OCI-LY7 (cell line): Measurements from ENCODE around the gene ANGPTL4. TPM values are rescaled to one million over a fixed set of nuclear protein-coding genes. Genes with fewer than 3 reads are reported as not detected.

Experiments
- BruUV-seq: library from RNA; stranded (reverse); fragments of 400-500 nt; replicated peaks from 2 replicates; lab custom pipeline; 2021; lab: Mats Ljungman, UMichigan
- CTCF ChIA-PET: fragments of 300-600 bp; sonication (Branson Sonifier 250); formaldehyde crosslinking; loops from one replicate; lab custom pipeline; 2022; ENCODE audit warnings: antibody characterized with exemption; ENCODE audit not compliant: unreplicated experiment; lab: Charles Lee
- POLR2A ChIA-PET: fragments of 300-600 bp; sonication (Branson Sonifier 250); formaldehyde crosslinking; loops from one replicate; lab custom pipeline; 2022; ENCODE audit warnings: antibody characterized with exemption; lab: Charles Lee
- DNase-seq: peaks from one replicate; pipeline ENCODE4 v3.0.0-alpha.2; 2015; ENCODE audit warnings: low spot score
- H2AFZ ChIP-seq: fragments of 200-600 bp; sonication (generic), shearing (Covaris generic); 2 replicates; pipeline ENCODE4 v1.6.1; 2014; ENCODE audit warnings: mild to moderate bottlenecking, antibody characterized with exemption, low read length, moderate library complexity
- H3K27ac ChIP-seq: fragments of 200-600 bp; sonication (generic); 2 replicates; pipeline ENCODE4 v1.5.1; 2014; ENCODE audit warnings: mixed run types, low read depth, mild to moderate bottlenecking, moderate library complexity, low read length, inconsistent platforms; ENCODE audit not compliant: poor library complexity, severe bottlenecking
- H3K36me3 ChIP-seq: fragments of 200-600 bp; sonication (generic); 2 replicates; pipeline ENCODE4 v1.6.1; 2014; ENCODE audit warnings: mild to moderate bottlenecking, antibody characterized with exemption, low read length, moderate library complexity, mixed read lengths; ENCODE audit not compliant: insufficient read depth
- H3K4me1 ChIP-seq: fragments of 200-600 bp; sonication (generic); 2 replicates; pipeline ENCODE4 v1.5.1; 2014; ENCODE audit warnings: mild to moderate bottlenecking, low read length; ENCODE audit not compliant: insufficient read depth, poor library complexity, severe bottlenecking
- H3K4me2 ChIP-seq: fragments of 200-600 bp; sonication (generic); 2 replicates; pipeline ENCODE4 v1.6.1; 2014; ENCODE audit warnings: mild to moderate bottlenecking, low read length
- H3K4me3 ChIP-seq: fragments of 200-600 bp; sonication (generic); 2 replicates; pipeline ENCODE4 v1.5.1; 2014; ENCODE audit warnings: mild to moderate bottlenecking, low read depth, low read length; ENCODE audit not compliant: poor library complexity, severe bottlenecking
- H3K79me2 ChIP-seq: fragments of 200-600 bp; sonication (generic); 2 replicates; pipeline ENCODE4 v1.6.1; 2016; ENCODE audit warnings: low read depth, mild to moderate bottlenecking, low read length, moderate library complexity, mixed read lengths; ENCODE audit not compliant: insufficient read depth
- H3K9me2 ChIP-seq: fragments of 200-600 bp; sonication (generic); 2 replicates; pipeline ENCODE4 v1.6.1; 2016; ENCODE audit warnings: mild to moderate bottlenecking, low read length, mixed read lengths; ENCODE audit not compliant: insufficient read depth
- H3K9me3 ChIP-seq: fragments of 200-600 bp; sonication (generic); 2 replicates; pipeline ENCODE4 v1.6.1; 2014; ENCODE audit warnings: mild to moderate bottlenecking, mixed run types, low read length, mixed read lengths
- H4K20me1 ChIP-seq: fragments of 200-600 bp; sonication (generic); 2 replicates; pipeline ENCODE4 v1.6.1; 2014; ENCODE audit warnings: mild to moderate bottlenecking, antibody characterized with exemption, low read length, moderate library complexity, mixed read lengths; ENCODE audit not compliant: insufficient read depth
- EZH2phosphoT487 ChIP-seq: fragments of 200-600 bp; sonication (generic); IDR thresholded peaks from 2 replicates; pipeline ENCODE4 v1.6.1; 2018; ENCODE audit warnings: low read depth, borderline replicate concordance, mild to moderate bottlenecking, mixed run types, antibody characterized with exemption, low read length, moderate library complexity, mixed read lengths
- intact Hi-C: fragments of 100-400 bp; cut with micrococcal nuclease; formaldehyde crosslinking; loops from one replicate; pipeline ENCODE4 v1.10.0; 2022; ENCODE audit not compliant: unreplicated experiment
- total RNA-seq, 2 experiments: library from RNA; depleted of rRNA in 1 of 2; stranded (reverse); fragments of >200 nt in 1 of 2; shearing (Covaris generic) in 1 of 2; gene quantifications; 2 replicates each; pipeline ENCODE4 v1.2.3, GENCODE V29; 2014 to 2022
- TF ChIP-seq, protein P1 (sequence below): fragments of 200-600 bp; sonication (generic); conservative IDR thresholded peaks from 2 replicates; pipeline ENCODE4 v1.5.1; 2014; ENCODE audit warnings: mild to moderate bottlenecking, antibody characterized with exemption, low read length, moderate library complexity, mixed read lengths

Gene ANGPTL4
- total RNA-seq, 2 experiments from 2014 or later: not detected

DNA sequence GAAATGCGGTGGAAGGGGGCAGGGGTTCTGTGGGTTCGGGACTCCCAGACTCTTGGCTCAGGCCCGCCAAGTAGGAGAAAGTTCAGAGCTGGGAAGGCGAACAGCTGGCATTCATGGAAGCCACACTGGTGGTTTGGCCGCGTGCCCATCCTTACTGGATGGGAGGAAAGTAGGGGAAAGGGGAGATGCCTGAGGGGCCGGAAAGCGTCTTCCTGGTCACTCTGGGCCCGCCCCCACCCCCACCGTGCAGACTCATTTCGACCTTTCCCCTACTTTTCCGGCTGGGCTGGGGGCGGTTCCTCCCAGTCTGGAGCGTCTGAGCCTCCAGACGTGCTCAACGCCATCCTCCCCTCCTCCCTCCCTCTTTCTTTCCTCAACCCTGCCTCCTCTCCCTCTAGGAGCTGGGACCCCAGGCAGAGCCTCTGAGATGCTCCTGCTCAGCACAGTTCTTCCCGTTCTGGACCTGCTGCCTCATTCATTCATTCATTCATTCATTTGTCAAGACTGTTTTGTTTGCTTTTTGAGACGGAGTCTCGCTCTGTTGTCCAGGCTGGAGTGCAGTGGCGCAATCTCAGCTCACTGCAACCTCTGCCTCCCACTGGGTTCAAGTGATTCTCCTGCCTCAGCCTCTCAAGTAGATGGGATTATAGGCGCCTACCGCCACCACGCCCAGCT lies 3.5 kb downstream of the ANGPTL4 start:
- H3K36me3 ChIP-seq: no peaks in the 10 kb centered on the region
- intact Hi-C loops: no loop called here
- H3K4me1 ChIP-seq: no peaks in the 10 kb centered on the region
- BruUV-seq: no TSS peak
- H3K4me3 ChIP-seq: no peak overlapping the region
- no peak overlapping the region for H2AFZ ChIP-seq
- H4K20me1 ChIP-seq: no peaks in the 10 kb centered on the region
- no peak overlapping the region for H3K4me2 ChIP-seq
- POLR2A ChIA-PET: interaction anchor here (0.6 kb wide), 1 partner anchor 922 kb away, joined by 3 read pairs; no protein-coding TSS in a partner anchor
- no peak for DNase-seq
- TF ChIP-seq, protein P1, sequence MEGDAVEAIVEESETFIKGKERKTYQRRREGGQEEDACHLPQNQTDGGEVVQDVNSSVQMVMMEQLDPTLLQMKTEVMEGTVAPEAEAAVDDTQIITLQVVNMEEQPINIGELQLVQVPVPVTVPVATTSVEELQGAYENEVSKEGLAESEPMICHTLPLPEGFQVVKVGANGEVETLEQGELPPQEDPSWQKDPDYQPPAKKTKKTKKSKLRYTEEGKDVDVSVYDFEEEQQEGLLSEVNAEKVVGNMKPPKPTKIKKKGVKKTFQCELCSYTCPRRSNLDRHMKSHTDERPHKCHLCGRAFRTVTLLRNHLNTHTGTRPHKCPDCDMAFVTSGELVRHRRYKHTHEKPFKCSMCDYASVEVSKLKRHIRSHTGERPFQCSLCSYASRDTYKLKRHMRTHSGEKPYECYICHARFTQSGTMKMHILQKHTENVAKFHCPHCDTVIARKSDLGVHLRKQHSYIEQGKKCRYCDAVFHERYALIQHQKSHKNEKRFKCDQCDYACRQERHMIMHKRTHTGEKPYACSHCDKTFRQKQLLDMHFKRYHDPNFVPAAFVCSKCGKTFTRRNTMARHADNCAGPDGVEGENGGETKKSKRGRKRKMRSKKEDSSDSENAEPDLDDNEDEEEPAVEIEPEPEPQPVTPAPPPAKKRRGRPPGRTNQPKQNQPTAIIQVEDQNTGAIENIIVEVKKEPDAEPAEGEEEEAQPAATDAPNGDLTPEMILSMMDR: no peak
- TF ChIP-seq EZH2phosphoT487: no peak
- no peaks in the 10 kb centered on the region for H3K79me2 ChIP-seq
- H3K9me3 ChIP-seq: no peaks in the 10 kb centered on the region
- no peaks in the 10 kb centered on the region for H3K9me2 ChIP-seq
- CTCF ChIA-PET: no interaction called here
- no peak overlapping the region for H3K27ac ChIP-seq

DNA sequence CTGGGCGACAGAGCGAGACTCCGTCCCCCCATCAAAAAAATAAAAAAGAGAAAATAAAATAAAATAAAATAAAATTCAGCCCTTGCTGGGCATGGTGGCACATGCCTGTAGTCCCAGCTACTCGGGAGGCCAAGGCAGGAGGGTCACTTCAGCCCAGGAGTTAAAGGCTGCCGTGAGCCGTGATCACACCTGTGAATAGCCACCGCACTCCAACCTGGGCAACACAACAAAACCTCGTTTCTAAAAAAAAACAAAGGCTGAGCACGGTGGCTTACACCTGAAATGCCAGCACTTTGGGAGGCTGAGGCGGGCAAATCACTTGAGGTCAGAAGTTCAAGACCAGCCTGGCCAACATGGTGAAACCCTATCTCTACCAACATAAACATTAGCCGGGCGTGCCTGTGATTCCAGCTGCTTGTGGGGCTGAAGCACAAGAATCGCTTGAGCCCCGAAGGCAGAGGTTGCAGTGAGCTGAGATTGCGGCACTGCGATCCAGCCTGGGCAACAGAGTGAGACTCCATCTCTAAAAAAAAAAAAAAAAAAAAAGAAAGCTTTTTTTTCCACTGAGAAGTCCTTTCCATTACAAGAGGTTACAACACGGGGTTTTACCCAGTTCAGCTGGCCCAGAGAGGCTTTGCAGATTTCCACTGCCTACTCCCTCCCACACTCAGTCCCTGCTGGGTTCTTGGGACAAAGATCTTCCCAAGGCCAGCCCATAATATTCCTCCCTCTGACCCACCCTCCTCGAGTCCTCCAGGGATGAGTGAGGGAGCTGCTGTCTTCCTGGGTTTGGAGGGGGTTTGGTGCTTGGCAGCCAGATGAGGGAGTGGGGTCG lies 6.4 kb downstream of the ANGPTL4 start:
- H4K20me1 ChIP-seq: no peaks in the 10 kb centered on the region
- H3K79me2 ChIP-seq: no peaks in the 10 kb centered on the region
- intact Hi-C loops: no loop called here
- BruUV-seq: no TSS peak
- H3K4me3 ChIP-seq: no peak overlapping the region
- H2AFZ ChIP-seq: no peak overlapping the region
- H3K9me3 ChIP-seq: no peaks in the 10 kb centered on the region
- no peak overlapping the region for H3K4me2 ChIP-seq
- no peaks in the 10 kb centered on the region for H3K36me3 ChIP-seq
- no peaks in the 10 kb centered on the region for H3K4me1 ChIP-seq
- H3K9me2 ChIP-seq: no peaks in the 10 kb centered on the region
- H3K27ac ChIP-seq: no peak overlapping the region
- TF ChIP-seq EZH2phosphoT487: no peak
- TF ChIP-seq, protein P1: no peak
- ChIA-PET CTCF (no interaction called here), POLR2A (no interaction called here)
- DNase-seq: no peak
